ENCODE measurements around the gene PPEF2. TPM values are rescaled to one million over a fixed set of nuclear protein-coding genes. Genes with fewer than 3 reads are reported as not detected.

The PPEF2 gene
- total and polyA plus RNA-seq, 10 of the 15 experiments (the other 5 are each of a cell fraction or from before 2014, with no cell fraction given) = not detected

GRCh38 chr4:75916091-75916661, 13.9 kb upstream of the PPEF2 start (continued):
- TF ChIP-seq, protein P1, sequence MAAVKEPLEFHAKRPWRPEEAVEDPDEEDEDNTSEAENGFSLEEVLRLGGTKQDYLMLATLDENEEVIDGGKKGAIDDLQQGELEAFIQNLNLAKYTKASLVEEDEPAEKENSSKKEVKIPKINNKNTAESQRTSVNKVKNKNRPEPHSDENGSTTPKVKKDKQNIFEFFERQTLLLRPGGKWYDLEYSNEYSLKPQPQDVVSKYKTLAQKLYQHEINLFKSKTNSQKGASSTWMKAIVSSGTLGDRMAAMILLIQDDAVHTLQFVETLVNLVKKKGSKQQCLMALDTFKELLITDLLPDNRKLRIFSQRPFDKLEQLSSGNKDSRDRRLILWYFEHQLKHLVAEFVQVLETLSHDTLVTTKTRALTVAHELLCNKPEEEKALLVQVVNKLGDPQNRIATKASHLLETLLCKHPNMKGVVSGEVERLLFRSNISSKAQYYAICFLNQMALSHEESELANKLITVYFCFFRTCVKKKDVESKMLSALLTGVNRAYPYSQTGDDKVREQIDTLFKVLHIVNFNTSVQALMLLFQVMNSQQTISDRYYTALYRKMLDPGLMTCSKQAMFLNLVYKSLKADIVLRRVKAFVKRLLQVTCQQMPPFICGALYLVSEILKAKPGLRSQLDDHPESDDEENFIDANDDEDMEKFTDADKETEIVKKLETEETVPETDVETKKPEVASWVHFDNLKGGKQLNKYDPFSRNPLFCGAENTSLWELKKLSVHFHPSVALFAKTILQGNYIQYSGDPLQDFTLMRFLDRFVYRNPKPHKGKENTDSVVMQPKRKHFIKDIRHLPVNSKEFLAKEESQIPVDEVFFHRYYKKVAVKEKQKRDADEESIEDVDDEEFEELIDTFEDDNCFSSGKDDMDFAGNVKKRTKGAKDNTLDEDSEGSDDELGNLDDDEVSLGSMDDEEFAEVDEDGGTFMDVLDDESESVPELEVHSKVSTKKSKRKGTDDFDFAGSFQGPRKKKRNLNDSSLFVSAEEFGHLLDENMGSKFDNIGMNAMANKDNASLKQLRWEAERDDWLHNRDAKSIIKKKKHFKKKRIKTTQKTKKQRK (IDR thresholded peaks at IDR 0.05; ENCODE audit: low read depth, low read length) = no peak
- TF ChIP-seq HDAC2 (IDR thresholded peaks at IDR 0.05) (no peak), IKZF2 (IDR thresholded peaks at IDR 0.05) (no peak), YY1 (IDR thresholded peaks at IDR 0.05; ENCODE audit: low read depth, low read length) (no peak), REST (IDR thresholded peaks at IDR 0.05; ENCODE audit: low read depth, low read length) (no peak), HCFC1 (IDR thresholded peaks at IDR 0.05; ENCODE audit: low read length) (no peak), EP300 (IDR thresholded peaks at IDR 0.05; ENCODE audit: borderline replicate concordance in 1 of 2, control insufficient read depth in 1 of 2, low read depth in 2 of 2, low read length in 2 of 2) (no peak), SMAD5 (IDR thresholded peaks at IDR 0.05; ENCODE audit: low read depth) (no peak), ZNF207 (IDR thresholded peaks at IDR 0.05; ENCODE audit: borderline replicate concordance) (no peak), NR2F1 (conservative IDR thresholded peaks at IDR 0.05) (no peak), KDM1A (IDR thresholded peaks at IDR 0.05; ENCODE audit: borderline replicate concordance) (no peak), MTA2 (IDR thresholded peaks at IDR 0.05; ENCODE audit: low read depth) (no peak), SMC3 (IDR thresholded peaks at IDR 0.05; ENCODE audit: borderline replicate concordance, low read length) (peak; percentile 69), RCOR1 (conservative IDR thresholded peaks at IDR 0.05; ENCODE audit: low read depth, low read length) (no peak), SIX5 (IDR thresholded peaks at IDR 0.05; ENCODE audit: low read depth, low read length, severe bottlenecking) (no peak), RAD21 (IDR thresholded peaks at IDR 0.05; ENCODE audit: insufficient read depth, low read depth, low read length) (peak; percentile 67), MYC (IDR thresholded peaks at IDR 0.05; ENCODE audit: insufficient read depth, insufficient read length, insufficient replicate concordance, low read length, severe bottlenecking) (no peak), ZNF384 (IDR thresholded peaks at IDR 0.05; ENCODE audit: borderline replicate concordance, low read depth, low read length) (peak; percentile 56), EED (IDR thresholded peaks at IDR 0.05; ENCODE audit: low read depth) (no peak), SMARCA5 (IDR thresholded peaks at IDR 0.05) (no peak), TBL1XR1 (IDR thresholded peaks at IDR 0.05; ENCODE audit: low read depth, low read length) (no peak), TCF7 (IDR thresholded peaks at IDR 0.05; ENCODE audit: borderline replicate concordance) (no peak)
- TF ChIP-seq, protein P2, sequence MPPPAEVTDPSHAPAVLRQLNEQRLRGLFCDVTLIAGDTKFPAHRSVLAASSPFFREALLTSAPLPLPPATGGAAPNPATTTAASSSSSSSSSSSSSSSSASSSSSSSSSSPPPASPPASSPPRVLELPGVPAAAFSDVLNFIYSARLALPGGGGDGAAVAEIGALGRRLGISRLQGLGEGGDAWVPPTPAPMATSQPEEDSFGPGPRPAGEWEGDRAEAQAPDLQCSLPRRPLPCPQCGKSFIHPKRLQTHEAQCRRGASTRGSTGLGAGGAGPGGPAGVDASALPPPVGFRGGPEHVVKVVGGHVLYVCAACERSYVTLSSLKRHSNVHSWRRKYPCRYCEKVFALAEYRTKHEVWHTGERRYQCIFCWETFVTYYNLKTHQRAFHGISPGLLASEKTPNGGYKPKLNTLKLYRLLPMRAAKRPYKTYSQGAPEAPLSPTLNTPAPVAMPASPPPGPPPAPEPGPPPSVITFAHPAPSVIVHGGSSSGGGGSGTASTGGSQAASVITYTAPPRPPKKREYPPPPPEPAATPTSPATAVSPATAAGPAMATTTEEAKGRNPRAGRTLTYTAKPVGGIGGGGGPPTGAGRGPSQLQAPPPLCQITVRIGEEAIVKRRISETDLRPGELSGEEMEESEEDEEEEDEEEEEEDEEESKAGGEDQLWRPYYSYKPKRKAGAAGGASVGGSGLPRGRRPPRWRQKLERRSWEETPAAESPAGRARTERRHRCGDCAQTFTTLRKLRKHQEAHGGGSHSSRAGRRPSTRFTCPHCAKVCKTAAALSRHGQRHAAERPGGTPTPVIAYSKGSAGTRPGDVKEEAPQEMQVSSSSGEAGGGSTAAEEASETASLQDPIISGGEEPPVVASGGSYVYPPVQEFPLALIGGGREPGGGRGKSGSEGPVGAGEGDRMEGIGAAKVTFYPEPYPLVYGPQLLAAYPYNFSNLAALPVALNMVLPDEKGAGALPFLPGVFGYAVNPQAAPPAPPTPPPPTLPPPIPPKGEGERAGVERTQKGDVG (CRISPR knock-in tag; IDR thresholded peaks at IDR 0.05) = no peak

All from GM12878 (cell line).